Erythroblast (primary cell): Measurements from ENCODE around the gene MCTP1.

Experiments
- DNase-seq, 2 experiments: peaks; one replicate each; lab custom pipeline; 2025; lab: John Stamatoyannopoulos, UW
- GATA1 ChIP-seq: IDR thresholded peaks from 2 replicates; pipeline ENCODE4 v1.6.1; 2011; ENCODE audit warnings: low read depth, mild to moderate bottlenecking, control low read depth, low read length, moderate library complexity
- POLR2A ChIP-seq: IDR thresholded peaks from 2 replicates; pipeline ENCODE4 v1.6.1; 2011; ENCODE audit warnings: mild to moderate bottlenecking, low read length

The MCTP1 gene

DNA sequence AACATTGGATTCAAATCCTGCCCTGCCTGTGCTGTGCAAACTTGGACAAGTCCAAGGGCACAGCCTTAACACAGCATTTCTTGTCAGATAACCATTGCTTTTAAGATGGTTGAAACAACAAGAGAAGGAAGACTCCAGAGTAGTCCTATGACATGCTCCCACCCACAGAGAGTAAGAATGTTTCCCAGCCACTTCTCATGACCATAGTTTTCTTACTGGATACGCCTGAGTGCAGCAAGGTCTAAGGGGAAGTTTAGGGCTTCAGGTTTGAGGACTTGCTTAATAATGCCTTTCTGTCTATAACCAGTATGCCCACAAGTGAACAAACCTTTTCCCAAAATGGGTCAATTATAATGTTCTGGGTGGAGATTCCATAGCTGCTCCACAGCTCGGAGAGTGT is 540.0 kb downstream of the MCTP1 start:
- no peak for DNase-seq
- TF ChIP-seq GATA1 = no peak
- TF ChIP-seq POLR2A = no peak

DNA sequence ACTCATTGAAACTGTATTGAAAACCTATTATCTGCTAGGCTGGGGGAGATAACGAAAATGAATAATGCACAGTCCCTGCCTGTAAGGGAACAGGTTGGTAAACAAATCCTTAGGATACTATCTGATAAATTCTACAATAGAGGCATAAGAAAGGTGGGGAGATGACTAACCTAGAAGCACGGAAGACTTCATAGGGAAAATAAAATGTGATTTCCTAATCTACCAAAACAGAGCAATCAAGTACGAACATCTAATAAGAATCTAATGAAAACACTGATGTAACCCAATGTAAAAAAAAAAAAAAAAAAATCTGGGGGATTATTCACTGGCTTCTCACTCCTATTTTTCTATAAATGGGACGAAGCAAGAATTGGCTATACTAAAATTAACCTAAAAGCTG is 542.0 kb downstream of the MCTP1 start:
- DNase-seq = no peak
- no peak for TF ChIP-seq POLR2A
- TF ChIP-seq GATA1 = no peak

DNA sequence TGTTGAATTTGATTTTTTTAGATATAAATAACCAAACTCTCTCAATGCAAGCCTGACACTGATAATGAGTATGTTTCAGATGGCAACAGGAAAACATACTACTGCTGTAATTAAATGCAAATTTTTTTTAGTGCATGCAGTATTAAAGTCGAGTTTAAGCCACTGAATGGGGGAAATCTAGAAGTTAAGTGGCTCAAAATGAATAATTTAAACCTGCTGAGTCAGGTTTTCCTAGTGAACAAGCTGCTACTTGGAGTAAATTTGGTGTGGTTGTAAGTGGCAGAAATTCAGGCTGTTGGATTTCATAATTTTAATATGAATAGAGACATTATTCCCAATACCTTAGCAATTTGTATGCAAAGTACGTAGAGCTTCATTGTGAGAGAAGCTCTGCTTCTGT is 544.6 kb downstream of the MCTP1 start:
- DNase-seq = no peak

DNA sequence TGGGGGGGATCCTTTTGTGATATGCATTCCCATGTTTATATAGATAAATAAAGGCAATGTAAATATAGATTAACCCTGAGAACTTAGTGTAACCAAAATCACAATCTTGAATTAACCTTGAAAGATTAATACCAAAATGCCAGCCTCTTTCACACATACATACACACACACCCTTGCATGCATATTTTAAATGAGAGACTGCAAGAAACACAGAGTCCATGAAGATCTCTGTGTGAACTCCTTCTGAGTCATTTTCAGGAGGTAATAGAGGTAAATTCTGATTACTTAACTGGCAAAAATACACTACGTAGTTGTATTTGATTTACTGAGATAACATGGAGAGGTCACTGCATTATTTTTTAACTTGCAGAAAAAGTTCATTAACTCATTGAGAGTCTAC is 548.4 kb downstream of the MCTP1 start:
- no peak for TF ChIP-seq POLR2A
- TF ChIP-seq GATA1 = no peak
- DNase-seq = no peak

More for the DNA sequence above, 544.6 kb downstream of the MCTP1 start:
- TF ChIP-seq POLR2A = no peak
- TF ChIP-seq GATA1 = no peak

DNA sequence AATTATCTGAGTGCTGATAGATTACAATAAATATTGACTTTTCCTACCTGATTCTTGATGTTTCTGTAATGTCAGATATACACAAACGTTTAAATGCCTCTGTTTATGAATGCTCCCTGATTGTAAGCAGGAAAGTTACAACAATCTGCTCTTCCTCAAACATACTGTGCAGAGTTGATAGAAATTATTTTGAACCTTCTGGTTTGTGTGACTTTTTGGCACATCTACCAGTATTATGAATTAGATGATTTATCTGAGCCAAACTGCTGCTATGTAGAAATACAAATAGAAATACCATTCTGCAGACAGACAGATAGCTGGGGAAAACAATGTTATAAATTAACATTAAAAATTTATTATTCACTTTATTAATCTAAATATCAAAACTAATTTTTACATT is 553.4 kb downstream of the MCTP1 start:
- DNase-seq = no peak
- TF ChIP-seq GATA1 (no peak), POLR2A (no peak)

DNA sequence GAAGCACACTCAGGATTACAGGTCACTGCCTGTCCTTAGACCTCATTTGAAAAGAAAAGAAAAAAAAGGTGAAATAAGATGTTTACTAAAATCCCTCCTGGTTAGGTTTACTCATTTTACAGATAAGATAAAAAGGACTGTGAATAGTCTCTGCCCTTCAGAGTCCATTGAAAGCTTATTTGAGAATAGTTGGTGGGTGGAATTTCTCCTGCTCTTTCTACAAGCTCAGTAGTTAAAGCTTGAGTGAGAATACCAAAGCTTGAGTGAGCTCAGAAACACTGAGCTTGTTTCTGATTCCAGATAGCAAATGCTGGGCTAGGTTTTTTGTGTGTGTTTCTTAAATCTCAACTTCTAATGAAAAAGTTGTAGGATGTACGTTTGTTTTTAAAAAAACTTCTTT is 559.8 kb downstream of the MCTP1 start:
- DNase-seq = no peak
- TF ChIP-seq GATA1 = no peak
- no peak for TF ChIP-seq POLR2A

DNA sequence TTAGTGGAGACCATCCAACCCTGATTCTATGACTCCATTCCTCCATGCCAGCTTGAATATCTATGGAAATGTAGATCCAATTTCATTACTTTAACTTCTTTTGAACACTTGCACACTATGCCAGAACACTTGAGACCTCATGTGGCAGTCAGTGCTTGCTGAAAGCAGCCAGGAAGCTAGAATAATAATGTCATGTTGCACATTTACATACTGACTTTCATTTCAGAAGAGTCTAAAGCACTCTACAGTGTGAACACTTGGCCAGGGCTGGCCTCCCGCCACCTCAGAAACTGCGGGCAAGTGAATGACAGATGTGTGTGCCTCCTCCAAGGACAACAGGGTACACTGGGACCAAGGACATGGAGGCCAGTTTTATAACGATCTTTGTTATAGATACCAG is 569.1 kb downstream of the MCTP1 start:
- TF ChIP-seq POLR2A (no peak), GATA1 (no peak)
- DNase-seq = no peak

DNA sequence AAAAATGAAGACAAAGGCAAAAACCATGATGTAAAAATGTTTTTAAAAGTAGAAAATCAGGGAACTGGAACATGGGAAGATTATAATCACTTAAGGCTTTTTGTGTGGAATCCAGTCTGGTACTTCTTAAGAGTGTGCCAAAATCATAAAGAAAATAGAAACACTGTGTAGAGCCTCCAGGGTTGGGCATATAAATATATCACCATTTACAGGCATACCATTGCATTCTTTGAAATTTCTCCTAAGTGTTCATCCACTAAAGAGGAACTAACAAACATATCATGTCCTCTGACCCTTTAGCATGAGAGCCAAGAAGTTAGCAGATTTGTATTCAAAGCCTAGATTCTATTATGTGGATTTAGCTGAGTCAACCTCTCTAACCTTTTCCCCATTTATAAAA is 573.1 kb downstream of the MCTP1 start:
- TF ChIP-seq GATA1 = no peak
- TF ChIP-seq POLR2A = no peak
- DNase-seq = no peak

DNA sequence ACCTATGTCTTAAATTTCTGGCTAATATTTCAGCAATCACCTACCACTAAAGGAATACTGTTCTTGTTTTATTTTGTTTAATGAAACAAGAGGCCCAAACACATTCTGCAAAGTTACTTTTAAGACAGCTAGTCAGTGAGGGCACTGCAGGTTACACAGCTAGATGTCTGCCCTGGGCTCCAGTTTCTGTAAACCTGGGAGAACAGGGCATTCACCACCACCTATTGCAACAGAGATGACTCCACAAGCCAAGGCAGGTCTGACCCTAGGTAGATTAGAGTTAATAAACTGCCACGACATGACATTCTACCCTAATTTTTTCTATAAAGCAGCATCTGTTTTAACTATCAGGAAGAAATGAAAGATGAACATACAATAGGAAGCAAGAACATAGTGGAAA is 575.6 kb downstream of the MCTP1 start:
- TF ChIP-seq GATA1 = no peak
- TF ChIP-seq POLR2A = no peak
- DNase-seq = no peak

DNA sequence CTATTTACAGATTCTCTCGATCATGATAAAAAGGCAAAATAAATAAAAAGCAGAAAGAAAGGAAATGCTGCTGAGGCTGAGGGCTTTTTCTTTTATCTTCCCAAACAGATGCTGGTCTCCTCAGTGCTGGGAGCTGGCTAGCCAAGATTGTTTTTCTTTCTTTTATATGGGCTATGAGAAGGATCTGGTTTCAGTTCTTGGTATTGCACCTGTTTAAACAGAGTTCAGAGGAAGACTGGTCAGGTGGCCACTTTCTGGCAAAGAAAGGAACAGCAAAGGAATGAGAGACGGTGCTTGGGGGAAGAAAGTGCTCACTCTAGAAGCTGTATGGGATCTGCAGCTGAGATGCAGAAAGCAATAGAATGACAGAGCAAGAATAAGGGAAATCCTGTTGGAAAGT is 577.5 kb downstream of the MCTP1 start:
- TF ChIP-seq GATA1 (no peak), POLR2A (no peak)
- DNase-seq = no peak

DNA sequence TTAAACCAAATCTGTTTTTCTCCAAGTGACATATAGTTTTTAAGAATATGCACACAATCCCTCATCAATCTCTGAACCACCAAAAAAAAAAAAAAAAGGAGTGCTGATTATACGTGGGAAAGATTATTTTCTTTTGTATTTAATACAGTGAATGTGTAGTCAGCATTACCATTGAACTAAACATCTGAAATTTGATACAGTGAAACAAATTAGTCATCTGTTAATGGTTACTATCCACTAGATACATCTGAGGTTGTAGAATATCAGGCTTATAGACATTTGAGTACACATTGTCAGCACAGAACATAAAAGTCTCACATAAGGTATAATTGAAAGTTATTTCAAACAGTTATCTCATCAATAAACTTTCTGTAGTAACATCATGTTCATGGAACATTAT is 579.5 kb downstream of the MCTP1 start:
- TF ChIP-seq POLR2A (no peak), GATA1 (no peak)
- DNase-seq = no peak

DNA sequence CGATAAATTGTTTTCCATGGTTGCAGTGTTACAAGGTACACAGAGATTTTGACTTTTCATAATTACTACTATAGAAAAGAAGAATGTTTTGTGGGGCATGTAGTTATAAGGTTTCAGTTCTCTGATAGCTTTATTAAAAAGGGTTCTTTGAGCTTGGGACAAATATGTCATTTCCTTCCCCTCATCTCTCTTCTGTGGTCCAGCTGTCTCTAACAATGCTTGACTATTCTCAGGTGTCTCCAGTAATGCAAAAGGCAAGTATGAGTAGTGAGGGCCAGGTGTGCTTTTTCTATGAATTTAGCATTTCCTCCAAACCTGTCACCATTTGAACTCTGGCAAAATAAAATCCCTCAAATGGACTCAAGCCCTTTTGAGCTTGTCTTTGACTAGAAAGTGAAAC is 582.2 kb downstream of the MCTP1 start:
- DNase-seq = no peak
- TF ChIP-seq POLR2A = no peak
- TF ChIP-seq GATA1 = no peak

DNA sequence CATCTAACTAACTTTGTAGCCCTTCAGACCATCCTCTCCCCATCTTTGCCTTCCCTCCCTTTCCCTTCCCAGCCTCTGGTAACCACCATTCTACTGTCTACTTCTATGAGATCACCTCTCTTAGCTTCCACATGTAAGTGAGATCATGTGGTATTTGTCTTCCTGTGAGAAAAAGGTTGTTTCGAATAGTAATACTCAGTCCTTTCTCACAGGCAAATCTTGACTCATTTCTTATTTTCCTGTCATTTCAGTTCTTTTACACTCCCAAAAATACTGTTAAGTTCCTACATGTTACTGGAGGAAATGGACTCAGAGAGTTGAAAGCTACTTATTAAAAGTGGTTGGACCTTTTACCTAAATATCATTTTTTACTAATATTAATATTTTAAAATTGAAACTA is 584.3 kb downstream of the MCTP1 start:
- TF ChIP-seq GATA1 (no peak), POLR2A (no peak)
- no peak for DNase-seq

DNA sequence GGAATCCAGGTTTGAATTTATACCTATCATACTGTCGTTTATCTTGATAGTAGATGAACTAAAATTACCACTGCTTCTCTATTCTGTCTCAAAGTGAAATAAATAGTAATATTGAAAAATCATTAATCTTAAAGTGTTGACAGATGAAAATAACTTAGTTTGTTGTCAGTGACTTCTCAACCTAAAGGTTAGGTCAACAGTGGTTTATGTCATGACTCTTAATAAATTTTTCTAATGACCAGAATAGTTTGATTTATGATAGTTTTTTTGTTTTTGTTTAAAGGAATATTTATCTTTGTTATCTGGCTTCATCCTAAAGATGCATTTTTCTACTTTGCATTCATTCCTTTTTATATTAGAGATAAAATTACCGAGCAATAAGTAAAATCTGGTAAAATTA is 585.3 kb downstream of the MCTP1 start:
- TF ChIP-seq GATA1 = no peak
- TF ChIP-seq POLR2A = no peak
- no peak for DNase-seq

DNA sequence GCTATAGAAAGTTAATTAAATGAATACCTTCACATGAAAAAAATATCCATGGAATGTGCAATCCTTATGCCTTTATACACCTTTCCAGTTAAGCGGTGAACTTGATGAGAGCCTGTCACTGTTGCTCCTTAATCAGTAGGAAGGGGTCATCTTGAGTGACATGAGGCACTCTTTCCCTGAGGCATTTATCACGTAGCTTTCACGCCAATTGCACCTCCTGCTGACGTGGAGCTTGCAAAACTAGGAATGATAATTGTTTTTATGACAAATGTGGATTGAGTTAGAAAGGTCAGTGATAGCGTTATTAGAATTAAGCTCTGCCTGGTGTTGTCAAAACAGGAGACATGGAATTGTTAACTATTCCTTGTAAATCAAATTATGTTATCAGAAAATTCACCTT is 586.7 kb downstream of the MCTP1 start:
- TF ChIP-seq POLR2A = no peak
- DNase-seq = no peak

DNA sequence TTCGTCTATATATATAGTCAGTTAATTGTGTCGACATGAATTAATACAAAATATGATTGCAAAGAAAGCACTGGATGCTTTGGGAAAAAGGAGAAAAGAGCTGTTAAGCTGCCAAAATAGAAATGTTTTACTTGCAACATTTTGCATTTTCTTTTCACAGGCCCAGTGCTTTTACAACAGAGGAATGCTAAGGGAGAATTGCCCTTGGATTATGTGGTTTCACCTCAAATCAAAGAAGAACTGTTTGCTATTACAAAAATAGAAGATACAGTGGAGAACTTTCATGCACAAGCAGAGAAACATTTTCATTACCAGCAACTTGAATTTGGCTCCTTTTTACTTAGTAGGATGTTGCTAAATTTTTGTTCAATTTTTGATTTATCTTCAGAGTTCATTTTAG is 590.2 kb downstream of the MCTP1 start:
- DNase-seq = no peak
- TF ChIP-seq GATA1 (no peak), POLR2A (no peak)
